Keratinocyte (primary cell): ENCODE data around the gene MLLT3.

ENCODE experiments used
- EZH2 ChIP-seq: IDR thresholded peaks from one replicate; pipeline ENCODE4 v1.6.1; 2012; ENCODE audit warnings: inconsistent platforms, mild to moderate bottlenecking, low read length, moderate library complexity
- TF ChIP-seq, protein P1 (sequence below), 3 experiments: IDR thresholded peaks in 1 of 3; conservative IDR thresholded peaks in 1 of 3; optimal IDR thresholded peaks in 1 of 3; 2 replicates in 2 of 3; 3 replicates in 1 of 3; pipeline versions ENCODE3 to v1.5.1; 2011; ENCODE audit warnings: low read length in 3 of 3, mild to moderate bottlenecking in 3 of 3, moderate library complexity in 2 of 3, control low read depth in 1 of 3, inconsistent platforms in 1 of 3; ENCODE audit not compliant: insufficient read depth in 2 of 3; ENCODE audit errors: extremely low read depth in 1 of 3

DNA sequence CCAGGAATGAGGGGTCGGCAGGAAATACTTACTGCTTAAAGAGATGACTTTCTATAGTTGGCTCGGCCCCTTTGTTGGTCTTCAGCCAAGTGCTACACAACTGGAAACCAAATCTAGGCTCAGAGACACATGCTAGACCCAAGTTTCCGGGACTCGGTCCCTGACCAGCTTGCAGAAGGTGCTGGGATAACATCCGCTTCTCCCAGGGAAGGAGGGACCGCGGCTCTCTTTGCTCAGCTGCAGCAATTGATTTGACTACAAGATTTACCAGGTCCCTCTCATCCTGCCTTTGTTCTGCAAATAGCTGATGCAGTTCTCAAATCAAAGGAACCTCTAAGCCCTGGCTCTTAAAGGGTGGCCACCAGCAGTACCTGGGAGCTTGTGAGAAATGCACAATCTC is 314.7 kb downstream of the MLLT3 start:
- TF ChIP-seq, protein P1, sequence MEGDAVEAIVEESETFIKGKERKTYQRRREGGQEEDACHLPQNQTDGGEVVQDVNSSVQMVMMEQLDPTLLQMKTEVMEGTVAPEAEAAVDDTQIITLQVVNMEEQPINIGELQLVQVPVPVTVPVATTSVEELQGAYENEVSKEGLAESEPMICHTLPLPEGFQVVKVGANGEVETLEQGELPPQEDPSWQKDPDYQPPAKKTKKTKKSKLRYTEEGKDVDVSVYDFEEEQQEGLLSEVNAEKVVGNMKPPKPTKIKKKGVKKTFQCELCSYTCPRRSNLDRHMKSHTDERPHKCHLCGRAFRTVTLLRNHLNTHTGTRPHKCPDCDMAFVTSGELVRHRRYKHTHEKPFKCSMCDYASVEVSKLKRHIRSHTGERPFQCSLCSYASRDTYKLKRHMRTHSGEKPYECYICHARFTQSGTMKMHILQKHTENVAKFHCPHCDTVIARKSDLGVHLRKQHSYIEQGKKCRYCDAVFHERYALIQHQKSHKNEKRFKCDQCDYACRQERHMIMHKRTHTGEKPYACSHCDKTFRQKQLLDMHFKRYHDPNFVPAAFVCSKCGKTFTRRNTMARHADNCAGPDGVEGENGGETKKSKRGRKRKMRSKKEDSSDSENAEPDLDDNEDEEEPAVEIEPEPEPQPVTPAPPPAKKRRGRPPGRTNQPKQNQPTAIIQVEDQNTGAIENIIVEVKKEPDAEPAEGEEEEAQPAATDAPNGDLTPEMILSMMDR (optimal IDR thresholded peaks at IDR 0.05 in 1 of 3, IDR thresholded peaks at IDR 0.05 in 1 of 3, conservative IDR thresholded peaks at IDR 0.05 in 1 of 3; ENCODE audit: extremely low read depth in 1 of 3, insufficient read depth in 2 of 3, low read length in 3 of 3) = no peak
- no peak for TF ChIP-seq EZH2
